K562 (cell line): ENCODE results near the gene CMTM5. TPM values are rescaled to one million over a fixed set of nuclear protein-coding genes. Genes with fewer than 3 reads are reported as not detected.

Source experiments
- ATAC-seq: fragments of 200-7000 bp; cut with Tn5 transposase; 3 replicates; pipeline ENCODE4 v1.9.1; 2020; ENCODE audit warnings: moderate library complexity
- BruUV-seq: library from RNA; stranded (reverse); fragments of 400-500 nt; replicated peaks from 2 replicates; lab custom pipeline; 2021; lab: Mats Ljungman, UMichigan
- CTCF ChIA-PET: fragments of 300-600 bp; formaldehyde crosslinking; extraction: SDS; loops from one replicate; lab custom pipeline; 2021; ENCODE audit warnings: low intra/inter-chr PET ratio; lab: Yijun Ruan, JAX
- POLR2A ChIA-PET: fragments of 300-600, 350-650 bp; sonication (Branson Sonifier 250); formaldehyde crosslinking; extraction: SDS; loops from one replicate; lab custom pipeline; 2021; ENCODE audit warnings: antibody characterized with exemption, inconsistent platforms; lab: Yijun Ruan, JAX
- DNase-seq, 4 experiments: peaks; one replicate each; pipeline versions ENCODE4 v3.0.0 to v3.0.0-alpha.2; 2011 to 2018; ENCODE audit warnings: low spot score in 3 of 4, mixed read lengths in 3 of 4; ENCODE audit errors: extremely low read depth in 1 of 4
- FAIRE-seq: peaks from 2 replicates; lab custom pipeline; 2011; peaks lifted over from hg19 to GRCh38; lab: Jason Lieb, UNC
- H2AFZ ChIP-seq: 2 replicates; pipeline ENCODE4 v1.6.0; 2011; ENCODE audit warnings: low read depth, low read length, control low read depth, inconsistent platforms
- H3K27ac ChIP-seq: fragments of 200-600 bp; 3 replicates; pipeline ENCODE4 v1.8.0; 2011; ENCODE audit warnings: low read depth, mild to moderate bottlenecking, control low read depth, inconsistent platforms, low read length, moderate library complexity, mixed read lengths; ENCODE audit errors: extremely low read depth
- H3K27me3 ChIP-seq, 2 experiments: fragments of 300-600 bp in 1 of 2; 2 replicates in 1 of 2; 3 replicates in 1 of 2; pipeline versions ENCODE4 v1.6.0 to v1.8.0; 2011; ENCODE audit warnings: inconsistent platforms in 2 of 2, low read length in 2 of 2, mild to moderate bottlenecking in 1 of 2, mixed read lengths in 1 of 2, moderate library complexity in 1 of 2; ENCODE audit not compliant: control insufficient read depth in 2 of 2, insufficient read depth in 2 of 2
- H3K36me3 ChIP-seq: fragments of 300-600 bp; 3 replicates; pipeline ENCODE4 v1.8.0; 2011; ENCODE audit warnings: mild to moderate bottlenecking, low read length, inconsistent platforms; ENCODE audit not compliant: control insufficient read depth, insufficient read depth
- H3K4me1 ChIP-seq, 2 experiments: fragments of 200-600 bp in 1 of 2; replicated peaks in 1 of 2; 2 replicates in 1 of 2; 3 replicates in 1 of 2; pipeline versions ENCODE4 v1.5.1 to v1.8.0; 2011; ENCODE audit warnings: inconsistent platforms in 2 of 2, low read length in 2 of 2, mild to moderate bottlenecking in 1 of 2, mixed read lengths in 1 of 2, moderate library complexity in 1 of 2; ENCODE audit not compliant: control insufficient read depth in 2 of 2, insufficient read depth in 2 of 2
- H3K4me2 ChIP-seq: 2 replicates; pipeline ENCODE4 v1.6.1; 2011; ENCODE audit warnings: low read length, control low read depth, inconsistent platforms, mixed read lengths; ENCODE audit not compliant: insufficient read depth
- H3K4me3 ChIP-seq: fragments of 200-600 bp; sonication (generic), shearing (Covaris generic); 2 replicates; pipeline ENCODE4 v1.5.1; 2016; ENCODE audit warnings: control low read depth, inconsistent platforms
- H3K79me2 ChIP-seq: fragments of 200-600 bp; 3 replicates; pipeline ENCODE4 v1.8.0; 2011; ENCODE audit warnings: low read length, inconsistent platforms; ENCODE audit not compliant: control insufficient read depth, insufficient read depth
- H3K9ac ChIP-seq, 2 experiments: 2 replicates each; pipeline versions ENCODE4 v1.6.0 to v1.6.1; 2011; ENCODE audit warnings: low read depth in 2 of 2, low read length in 2 of 2, control low read depth in 1 of 2, inconsistent platforms in 1 of 2, mild to moderate bottlenecking in 1 of 2, mixed read lengths in 1 of 2; ENCODE audit not compliant: insufficient read depth in 1 of 2
- H3K9me1 ChIP-seq: one replicate; pipeline ENCODE4 v1.6.0; 2011; ENCODE audit warnings: inconsistent platforms, mild to moderate bottlenecking, low read length, moderate library complexity; ENCODE audit not compliant: control insufficient read depth, insufficient read depth
- H3K9me3 ChIP-seq: replicated peaks from 2 replicates; pipeline ENCODE4 v1.5.1; 2011; ENCODE audit warnings: low read depth, low read length, inconsistent platforms; ENCODE audit not compliant: control insufficient read depth, insufficient read depth
- H4K20me1 ChIP-seq: replicated peaks from 2 replicates; pipeline ENCODE4 v1.6.1; 2011; ENCODE audit warnings: low read length, inconsistent platforms, mixed read lengths; ENCODE audit not compliant: control insufficient read depth, insufficient read depth
- ARNT ChIP-seq, 2 experiments: fragments of 450-650 bp; IDR thresholded peaks; 2 replicates each; pipeline ENCODE4 v1.6.1; 2016; ENCODE audit warnings: mild to moderate bottlenecking in 1 of 2
- HDAC1 ChIP-seq, 2 experiments: fragments of 450-650 bp; IDR thresholded peaks; 2 replicates each; pipeline ENCODE4 v1.6.1; 2016 to 2017; ENCODE audit warnings: inconsistent platforms in 1 of 2, mild to moderate bottlenecking in 1 of 2, moderate library complexity in 1 of 2
- KLF1 ChIP-seq: fragments of 450-650 bp; IDR thresholded peaks from 2 replicates; pipeline ENCODE4 v1.6.1; 2016; ENCODE audit warnings: missing genetic modification characterization, missing compliant biosample characterization
- MNT ChIP-seq, 2 experiments: fragments of 450-650 bp; conservative IDR thresholded peaks; 2 replicates each; pipeline ENCODE4 v1.6.1; 2017; ENCODE audit warnings: mild to moderate bottlenecking in 2 of 2, moderate library complexity in 2 of 2
- NCOR1 ChIP-seq: fragments of 450-650 bp; IDR thresholded peaks from 2 replicates; pipeline ENCODE4 v1.6.1; 2016; ENCODE audit warnings: mild to moderate bottlenecking, moderate library complexity
- PRDM10 ChIP-seq: fragments of 450-650 bp; IDR thresholded peaks from 2 replicates; pipeline ENCODE4 v1.6.1; 2018; ENCODE audit not compliant: partially characterized antibody
- THAP12 ChIP-seq: fragments of 250-450 bp; sonication (Bioruptor Pico); IDR thresholded peaks from 2 replicates; pipeline ENCODE4 v1.9.0; 2021; ENCODE audit warnings: mild to moderate bottlenecking, inconsistent platforms
- UBTF ChIP-seq, 2 experiments: IDR thresholded peaks; 2 replicates each; pipeline ENCODE4 v1.6.1; 2012; ENCODE audit warnings: improper control_type of control experiment in 2 of 2, low read depth in 2 of 2, low read length in 2 of 2, borderline replicate concordance in 1 of 2
- ZKSCAN1 ChIP-seq: fragments of 150-350 bp; IDR thresholded peaks from 2 replicates; pipeline ENCODE4 v1.6.1; 2016; ENCODE audit warnings: low read depth, low read length
- WGBS: fragments of 100-300 bp; shearing (Covaris generic); methylation state at CpG from one replicate; pipeline ENCODE4 v1.1.6; 2016; ENCODE audit warnings: low coverage, mixed read lengths; ENCODE audit not compliant: insufficient coverage; ENCODE audit errors: missing lambda C conversion rate; 5-methylcytosine and 5-hydroxymethylcytosine counted together
- in situ Hi-C: fragments of 300-500 bp; cut with MboI; formaldehyde crosslinking; loops from 4 replicates; pipeline ENCODE4 v1.15.0; 2018; ENCODE audit warnings: inconsistent platforms, mixed read lengths
- intact Hi-C: fragments of 100-400 bp; cut with micrococcal nuclease; formaldehyde crosslinking; loops from 2 replicates; pipeline ENCODE4 v1.14.2; 2022
- polyA plus RNA-seq, 8 experiments: library from polyadenylated mRNA; depleted of rRNA in 4 of 8; stranded (reverse) in 5 of 8; unstranded in 3 of 8; fragments of >200 nt; fragmentation: Nextera tagmentation in 2 of 8; fragmentation: Illumina TruSeq in 1 of 8; extraction: Ambion mirVana in 2 of 8; extraction: Trizol in 1 of 8; gene quantifications; 2 replicates each; pipeline versions ENCODE4 v1.2.1 to v1.2.3, GENCODE V29; 2011 to 2014; ENCODE audit warnings: inconsistent platforms in 1 of 8, missing spikeins in 1 of 8
- total RNA-seq, 7 experiments: library from RNA; depleted of rRNA in 6 of 7; stranded (reverse); fragments of >200 nt in 6 of 7; fragmentation: Illumina TruSeq in 2 of 7; extraction: Trizol in 2 of 7; gene quantifications; 2 replicates each; pipeline versions ENCODE4 v1.2.1 to v1.2.3, GENCODE V29; 2011 to 2021; ENCODE audit warnings: low replicate concordance in 1 of 7

Gene CMTM5
- total and polyA plus RNA-seq, 9 of the 15 experiments (the other 6 are each of a cell fraction or from before 2014, with no cell fraction given) = 0.21 TPM; not detected in 8

GRCh38 chr14:23415821-23416778, 39.3 kb downstream of the CMTM5 start:
- no peak overlapping the region for H2AFZ ChIP-seq
- no peak overlapping the region for H3K9ac ChIP-seq
- H3K9me1 ChIP-seq = no peaks in the 10 kb centered on the region
- FAIRE-seq (no peak), DNase-seq (no peak), ATAC-seq (no peak)
- no peak overlapping the region for H3K27ac ChIP-seq
- H3K4me2 ChIP-seq = no peak overlapping the region
- 5% methylated on average over 10 of the region's 21 CpGs for WGBS
- in situ Hi-C loops = no loop called here
- peaks cover 24 to 86% of the 10 kb centered on the region in 2 experiments; a peak in 4 of 5 replicates for H3K27me3 ChIP-seq
- BruUV-seq = no TSS peak
- H4K20me1 ChIP-seq = no peaks in the 10 kb centered on the region
- H3K79me2 ChIP-seq = no peaks in the 10 kb centered on the region
- H3K4me1 ChIP-seq = no peaks in the 10 kb centered on the region; a peak in 1 of 5 replicates
- CTCF ChIA-PET = no interaction called here
- intact Hi-C loops = no loop called here
- no peaks in the 10 kb centered on the region for H3K36me3 ChIP-seq
- H3K4me3 ChIP-seq = no peak overlapping the region
- H3K9me3 ChIP-seq = no peaks in the 10 kb centered on the region
- POLR2A ChIA-PET = interaction anchor here (0.7 kb wide), 1 partner anchor 207 kb away, joined by 3 read pairs; no protein-coding TSS in a partner anchor
- TF ChIP-seq MNT (conservative IDR thresholded peaks at IDR 0.05) (no peak), UBTF (IDR thresholded peaks at IDR 0.05; ENCODE audit: borderline replicate concordance in 1 of 2, low read depth in 2 of 2, low read length in 2 of 2) (no peak), NCOR1 (no peak), PRDM10 (no peak), ZKSCAN1 (peak; percentile 57; the same call in 1 of the 2 replicates), HDAC1 (IDR thresholded peaks at IDR 0.05) (no peak), THAP12 (CRISPR knock-in tag) (no peak), KLF1 (tag) (no peak), ARNT (IDR thresholded peaks at IDR 0.05) (no peak)
